ENCODE results near the gene EGLN1. TPM values are rescaled to one million over a fixed set of nuclear protein-coding genes. Genes with fewer than 3 reads are reported as not detected.
"Not testable (repeated sequence)": the region's sequence is repeated elsewhere in the genome, so short reads cannot be mapped to it uniquely, and the experiment has no call there.

EGLN1 gene
- total RNA-seq: 10 to 100 TPM; 36.0 to 37.8 TPM

DNA sequence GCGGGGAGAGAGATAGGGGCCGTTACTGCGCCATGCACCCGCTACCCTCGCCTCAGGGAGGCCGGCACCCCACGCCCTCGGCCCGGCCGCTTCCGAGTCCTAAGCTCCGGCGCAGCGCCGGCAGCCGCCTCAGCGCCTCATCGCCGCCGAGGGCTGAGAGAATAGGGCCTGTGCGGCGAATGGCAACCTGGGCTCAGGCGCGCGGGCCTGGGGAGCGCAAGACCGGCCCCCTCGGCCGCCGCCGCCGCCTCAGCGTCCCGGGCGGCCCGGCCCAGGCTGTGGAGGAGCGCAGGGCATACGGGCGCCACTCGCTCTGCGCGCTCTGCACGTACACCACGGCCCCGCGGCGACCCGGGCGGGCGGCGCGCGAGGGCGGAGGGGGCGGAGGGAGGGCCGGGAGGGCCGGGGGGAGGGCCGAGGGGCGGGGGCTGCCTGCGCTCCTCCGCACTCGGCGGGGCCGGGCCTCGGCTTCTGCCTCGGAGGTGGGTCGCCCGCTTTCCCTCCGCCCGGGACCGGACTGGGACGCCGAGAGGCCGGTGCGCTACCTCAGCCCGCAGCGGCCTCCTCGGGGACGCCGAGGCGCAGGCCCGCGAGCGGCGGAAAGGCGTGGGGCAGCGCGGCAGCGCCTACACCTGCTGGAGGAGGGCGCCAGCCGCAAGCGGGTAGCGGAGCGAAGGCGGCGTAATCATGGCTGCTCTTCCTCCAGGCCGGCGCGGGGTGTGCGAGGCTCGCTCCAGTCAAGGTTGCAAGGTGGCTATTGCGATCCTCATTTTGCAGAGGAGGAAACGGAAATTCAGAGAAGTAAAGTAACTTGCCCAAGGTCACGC lies at the start of gene EGLN1:
EGLN1 (minus strand) TSS at position 317 of the 827 bp plus-strand sequence. CDS start 399 bp downstream, outside the sequence.
- ChIA-PET POLR2A (interaction anchor here (0.8 to 2.0 kb wide), 3 partner anchors 15 to 85 kb away, joined by 3 to 13 read pairs (median 3); partner anchors contain the start of genes EXOC8 and SPRTN), CTCF (no interaction called here)

- POLR2A ChIA-PET: not testable (repeated sequence)
These were observed 49.4 kb upstream of the EGLN1 start for GRCh38 chr1:231471500-231471899.

GRCh38 chr1:231471027-231471426 lies 48.9 kb upstream of the EGLN1 start:
- CTCF ChIA-PET, POLR2A ChIA-PET: not testable (repeated sequence)

More at GRCh38 chr1:231471500-231471899, 49.4 kb upstream of the EGLN1 start:
- CTCF ChIA-PET: not testable (repeated sequence)

GRCh38 chr1:231467986-231468385 lies 45.9 kb upstream of the EGLN1 start:
- ChIA-PET CTCF (no interaction called here), POLR2A (no interaction called here)

- CTCF ChIA-PET: no interaction called here
- POLR2A ChIA-PET: no interaction called here
These were observed 43.0 kb upstream of the EGLN1 start for GRCh38 chr1:231465051-231465450.

DNA sequence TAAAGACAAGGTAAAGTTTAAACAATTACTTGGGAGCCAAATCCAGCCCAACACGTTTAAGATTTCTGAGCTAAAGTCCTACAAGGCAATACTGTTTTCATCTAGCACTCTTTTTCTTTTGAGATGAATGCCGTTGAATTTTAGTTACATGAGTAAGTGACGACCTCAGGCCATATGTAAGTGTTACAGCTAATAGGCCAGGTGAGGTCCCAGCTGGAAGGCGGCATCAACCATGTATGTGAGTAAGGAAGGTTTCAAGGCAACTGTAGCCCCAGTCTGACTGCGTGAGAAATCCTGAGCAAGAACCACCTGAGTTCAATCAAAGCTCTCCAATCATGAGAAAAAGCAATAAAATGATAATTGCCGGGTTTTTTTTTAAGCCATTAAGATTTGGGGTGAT lies 41.5 kb upstream of the EGLN1 start:
- CTCF ChIA-PET: no interaction called here

GRCh38 chr1:231460614-231461013 lies 38.5 kb upstream of the EGLN1 start:
- CTCF ChIA-PET: no interaction called here
- POLR2A ChIA-PET: interaction anchor here (0.7 kb wide), 1 partner anchor 916 kb away, joined by 4 read pairs; no protein-coding TSS in a partner anchor

More for the DNA sequence above, 41.5 kb upstream of the EGLN1 start:
- POLR2A ChIA-PET: no interaction called here

- POLR2A ChIA-PET: interaction anchor here (0.6 to 0.7 kb wide), 2 partner anchors 69 to 107 kb away, joined by 3 to 7 read pairs; no protein-coding TSS in a partner anchor
- CTCF ChIA-PET: not testable (repeated sequence)
These were observed 37.4 kb upstream of the EGLN1 start for GRCh38 chr1:231459438-231459837.

DNA sequence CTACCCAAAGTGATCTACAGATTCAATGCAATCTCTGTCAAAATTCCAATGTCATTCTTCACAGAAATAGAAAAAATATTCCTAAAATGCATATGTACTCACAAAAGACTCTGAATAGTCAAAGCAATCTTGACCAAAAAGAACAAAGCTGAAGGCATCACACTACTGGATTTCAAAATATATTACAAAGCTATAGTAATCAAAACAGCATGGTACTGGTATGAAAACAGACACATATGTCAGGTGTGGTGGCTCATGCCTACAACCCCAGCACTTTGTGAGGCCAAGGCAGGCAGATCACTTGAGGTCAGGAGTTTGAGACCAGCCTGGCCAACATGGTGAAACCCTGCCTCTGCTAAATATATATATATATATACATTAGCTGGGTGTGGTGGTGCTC lies 35.9 kb upstream of the EGLN1 start:
- POLR2A ChIA-PET, CTCF ChIA-PET: not testable (repeated sequence)

DNA sequence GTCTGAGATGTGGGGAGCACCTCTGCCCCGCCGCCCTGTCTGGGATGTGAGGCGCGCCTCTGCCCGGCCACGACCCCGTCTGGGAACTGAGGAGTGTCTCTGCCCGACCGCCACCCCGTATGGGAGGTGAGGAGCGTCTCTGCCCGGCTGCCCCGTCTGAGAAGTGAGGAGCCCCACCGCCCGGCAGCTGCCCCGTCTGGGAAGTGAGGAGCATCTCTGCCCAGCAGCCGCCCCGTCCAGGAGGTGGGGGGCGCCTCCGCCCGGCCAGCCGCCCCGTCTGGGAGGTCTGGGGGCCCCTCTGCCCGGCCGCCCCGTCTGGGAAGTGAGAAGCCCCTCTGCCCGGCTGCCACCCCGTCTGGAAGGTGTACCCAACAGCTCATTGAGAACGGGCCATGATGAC lies 32.0 kb upstream of the EGLN1 start:
- CTCF ChIA-PET, POLR2A ChIA-PET: not testable (repeated sequence)

DNA sequence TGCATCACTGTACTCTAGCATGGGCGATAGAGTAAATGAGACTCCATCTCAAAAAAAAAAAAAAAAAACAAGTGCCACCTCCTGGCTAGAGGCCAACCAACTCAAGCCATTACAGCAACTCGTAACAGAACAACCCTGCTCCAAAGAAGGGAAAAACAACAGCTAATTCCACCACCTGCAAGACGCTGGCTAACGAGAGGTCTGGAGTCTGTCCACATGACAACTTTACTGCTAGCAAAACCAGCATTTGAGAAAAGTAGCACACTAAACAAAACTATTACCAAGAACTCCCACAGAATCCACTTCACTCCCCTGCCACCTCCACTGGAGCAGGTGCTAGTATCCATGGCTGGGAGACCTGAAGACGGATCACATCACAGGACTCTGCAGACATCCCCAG lies 24.1 kb upstream of the EGLN1 start:
- ChIA-PET POLR2A (no interaction called here), CTCF (no interaction called here)

DNA sequence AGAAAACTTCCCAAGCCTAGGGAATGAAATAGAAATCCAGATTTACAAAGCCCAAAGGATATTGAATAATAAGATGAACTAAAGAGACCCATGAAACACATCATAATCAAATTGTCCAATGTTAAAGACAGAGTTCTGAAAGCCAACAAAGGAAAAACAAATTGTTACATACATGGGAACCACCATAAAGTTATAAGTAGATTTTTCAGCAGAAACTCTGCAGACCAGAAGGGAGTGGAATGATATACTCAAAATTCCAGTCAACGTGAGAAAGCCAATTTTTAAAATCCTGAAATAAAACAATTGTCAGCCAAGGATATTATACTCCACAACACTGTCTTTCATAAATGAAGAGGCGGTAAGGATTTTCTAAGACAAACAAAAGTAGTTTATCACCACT lies 22.0 kb upstream of the EGLN1 start:
- CTCF ChIA-PET: no interaction called here
- POLR2A ChIA-PET: no interaction called here

GRCh38 chr1:231443363-231443762 lies 21.3 kb upstream of the EGLN1 start:
- ChIA-PET POLR2A (no interaction called here), CTCF (no interaction called here)

DNA sequence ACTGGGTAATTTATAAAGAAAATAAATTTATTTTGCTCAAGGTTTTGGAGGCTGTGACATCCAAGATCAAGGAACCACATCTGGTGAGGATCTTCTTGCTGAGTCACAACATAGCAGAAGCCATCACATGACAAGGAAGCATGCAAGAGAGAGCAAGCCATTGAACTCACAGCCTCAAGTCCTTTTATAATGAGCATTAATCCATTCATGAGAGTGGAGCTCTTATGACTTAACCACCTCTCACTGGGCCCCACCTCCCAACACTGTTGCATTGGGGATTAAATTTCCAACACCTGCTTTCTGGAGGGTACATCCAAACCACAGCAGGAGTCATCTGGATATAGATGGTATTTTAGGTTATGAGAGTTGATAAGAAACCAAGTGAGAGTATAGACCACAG lies 20.6 kb upstream of the EGLN1 start:
- CTCF ChIA-PET: no interaction called here
- POLR2A ChIA-PET: no interaction called here

DNA sequence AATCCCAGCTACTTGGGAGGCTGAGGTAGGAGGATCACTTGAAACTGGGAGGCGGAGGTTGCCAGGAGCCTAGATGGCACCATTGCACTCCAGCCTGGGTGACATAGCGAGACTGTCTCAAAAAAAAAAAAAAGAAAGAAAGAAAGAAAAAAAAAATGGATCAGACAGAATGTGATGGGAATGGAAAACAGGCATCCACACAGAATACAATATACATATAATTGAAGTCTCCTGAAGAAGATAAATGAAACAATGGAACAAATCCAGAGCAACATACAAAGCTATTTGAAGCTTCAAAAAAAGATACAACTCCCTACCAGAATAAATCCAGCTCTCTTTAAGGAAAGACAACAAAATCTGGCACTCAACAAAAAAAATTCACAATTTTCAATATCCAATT lies 10.9 kb upstream of the EGLN1 start:
- ChIA-PET CTCF (no interaction called here), POLR2A (no interaction called here)

- POLR2A ChIA-PET: no interaction called here
- CTCF ChIA-PET: no interaction called here
These were observed 9.8 kb upstream of the EGLN1 start for GRCh38 chr1:231431665-231432415.

- POLR2A ChIA-PET, CTCF ChIA-PET: not testable (repeated sequence)
These were observed 8.7 kb upstream of the EGLN1 start for GRCh38 chr1:231430678-231431352.

DNA sequence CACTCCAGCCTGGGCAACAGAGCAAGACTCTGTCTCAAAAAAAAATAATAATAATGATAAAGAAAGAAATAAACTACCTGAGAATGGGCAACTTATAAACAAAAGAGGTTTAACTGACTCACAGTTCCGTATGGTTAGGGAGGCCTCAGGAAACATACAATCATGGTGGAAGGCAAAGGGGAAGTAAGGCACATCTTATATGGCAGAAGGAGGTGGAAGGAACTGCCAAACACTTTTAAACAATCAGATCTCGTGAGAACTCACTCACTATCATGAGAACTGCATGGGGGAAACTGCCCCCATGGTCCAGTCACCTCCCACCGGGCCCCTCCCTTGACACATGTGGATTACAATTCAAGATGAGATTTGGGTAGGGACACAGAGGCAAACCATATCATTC lies 6.3 kb upstream of the EGLN1 start:
- ChIA-PET POLR2A (interaction anchor here (0.6 kb wide), 1 partner anchor 43 kb away, joined by 3 read pairs; no protein-coding TSS in a partner anchor), CTCF (no interaction called here)

DNA sequence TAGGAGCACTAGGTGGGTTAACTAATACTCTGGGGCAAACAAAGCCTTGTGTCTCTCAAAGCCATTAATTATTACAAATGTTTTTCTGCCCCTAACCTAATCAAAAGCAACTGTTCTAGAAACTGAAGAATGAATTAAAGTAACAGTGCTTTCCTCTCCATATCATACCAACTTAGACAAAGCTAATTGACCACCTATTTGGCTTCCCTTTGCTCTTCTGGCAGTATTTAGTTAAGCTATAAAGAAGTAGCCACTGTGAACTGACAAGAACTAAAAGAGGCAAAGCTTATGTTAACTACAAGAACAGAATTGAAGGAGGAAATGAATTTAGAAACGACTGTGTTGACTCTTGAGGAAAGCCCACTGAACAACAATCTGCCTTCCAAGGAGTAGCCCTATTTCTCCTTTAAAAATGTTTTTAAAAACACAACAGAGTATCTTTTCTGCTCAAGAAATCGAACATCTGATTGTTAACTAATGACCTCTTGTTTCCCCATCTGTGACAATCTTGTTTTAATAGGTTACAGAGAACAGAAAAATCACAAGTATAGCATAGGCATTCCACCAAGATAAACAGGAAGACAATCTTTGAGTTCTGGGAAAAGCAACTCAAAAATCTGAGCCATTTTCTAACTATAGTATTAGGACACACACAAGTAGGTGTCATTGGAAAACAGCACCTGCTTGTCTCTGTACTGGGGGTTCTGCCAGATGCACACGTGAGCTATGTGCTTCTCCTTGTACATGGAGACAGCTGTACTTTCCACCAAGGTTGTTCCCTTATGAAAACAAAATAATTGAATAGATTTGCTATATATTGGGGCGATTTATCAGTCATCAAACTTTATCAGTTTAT lies 3.1 kb upstream of the EGLN1 start:
- POLR2A ChIA-PET: no interaction called here
- CTCF ChIA-PET: no interaction called here

GRCh38 chr1:231423648-231424047 lies 1.6 kb upstream of the EGLN1 start:
- ChIA-PET POLR2A (no interaction called here), CTCF (no interaction called here)
